DOHH2 (cell line): ENCODE measurements around the gene RAB40C.
A peak's percentile ranks its signal among the peaks of the same experiment; 100 is the strongest.

Experiments used
- H3F3A ChIP-seq: fragments of 200-600 bp; sonication (generic), shearing (Covaris generic); 2 replicates; pipeline ENCODE4 v1.6.0; 2016; ENCODE audit warnings: antibody characterized with exemption, mild to moderate bottlenecking; ENCODE audit not compliant: control insufficient read depth, insufficient read depth
- H3K27ac ChIP-seq: fragments of 200-600 bp; sonication (generic); 2 replicates; pipeline ENCODE4 v1.5.1; 2014; ENCODE audit warnings: low read depth, mild to moderate bottlenecking, low read length, moderate library complexity
- H3K27me3 ChIP-seq: fragments of 200-600 bp; sonication (generic); 2 replicates; pipeline ENCODE4 v1.6.1; 2014; ENCODE audit warnings: mild to moderate bottlenecking, low read length, mixed read lengths; ENCODE audit not compliant: control insufficient read depth
- H3K36me3 ChIP-seq: fragments of 200-600 bp; sonication (generic); 2 replicates; pipeline ENCODE4 v1.6.1; 2014; ENCODE audit warnings: mild to moderate bottlenecking, low read length, moderate library complexity, mixed read lengths; ENCODE audit not compliant: control insufficient read depth
- H3K4me1 ChIP-seq: fragments of 200-600 bp; sonication (generic); 2 replicates; pipeline ENCODE4 v1.6.1; 2014; ENCODE audit warnings: mild to moderate bottlenecking, low read length, mixed read lengths; ENCODE audit not compliant: control insufficient read depth
- H3K4me2 ChIP-seq: fragments of 200-600 bp; sonication (generic); 2 replicates; pipeline ENCODE4 v1.6.0; 2014; ENCODE audit warnings: mild to moderate bottlenecking, low read length, moderate library complexity
- H3K4me3 ChIP-seq: fragments of 200-600 bp; sonication (generic); 2 replicates; pipeline ENCODE4 v1.5.1; 2014; ENCODE audit warnings: mild to moderate bottlenecking, low read length, mixed read lengths
- H3K79me2 ChIP-seq: fragments of 200-600 bp; sonication (generic); 2 replicates; pipeline ENCODE4 v1.6.1; 2014; ENCODE audit warnings: mild to moderate bottlenecking, low read length, mixed read lengths; ENCODE audit not compliant: control insufficient read depth
- H3K9me2 ChIP-seq: fragments of 200-600 bp; sonication (generic); replicated peaks from 2 replicates; pipeline ENCODE4 v1.6.1; 2014; ENCODE audit warnings: mild to moderate bottlenecking, low read length, mixed read lengths; ENCODE audit not compliant: control insufficient read depth
- H3K9me3 ChIP-seq: fragments of 200-600 bp; sonication (generic); 2 replicates; pipeline ENCODE4 v1.6.1; 2014; ENCODE audit warnings: antibody characterized with exemption, low read length, mixed read lengths; ENCODE audit not compliant: control insufficient read depth, insufficient read depth
- H4K20me1 ChIP-seq: fragments of 200-600 bp; sonication (generic); 2 replicates; pipeline ENCODE4 v1.6.0; 2014; ENCODE audit warnings: low read depth, mild to moderate bottlenecking, antibody characterized with exemption, low read length, moderate library complexity; ENCODE audit not compliant: control insufficient read depth, insufficient read depth
- CTCF ChIP-seq: fragments of 200-600 bp; sonication (generic); IDR thresholded peaks from one replicate; pipeline ENCODE4 v1.5.1; 2014; ENCODE audit warnings: antibody characterized with exemption, mild to moderate bottlenecking, low read depth, low read length; ENCODE audit not compliant: poor library complexity, severe bottlenecking
- EZH2phosphoT487 ChIP-seq: fragments of 200-600 bp; sonication (generic); IDR thresholded peaks from 2 replicates; pipeline ENCODE4 v1.6.1; 2017; ENCODE audit warnings: borderline replicate concordance, mild to moderate bottlenecking, antibody characterized with exemption, low read length, moderate library complexity, mixed read lengths

Gene RAB40C

GRCh38 chr16:549544-550263, 40.2 kb upstream of the RAB40C start:
- no peaks in the 10 kb centered on the region for H3K9me3 ChIP-seq
- H3K4me3 ChIP-seq = no peak overlapping the region
- H4K20me1 ChIP-seq = no peaks in the 10 kb centered on the region; the same call in 1 of the 2 replicates
- peaks cover 20% of the 10 kb centered on the region for H3K79me2 ChIP-seq
- no peaks in the 10 kb centered on the region for H3K27me3 ChIP-seq
- no peaks in the 10 kb centered on the region for H3K4me1 ChIP-seq
- H3K4me2 ChIP-seq = no peak overlapping the region
- H3K27ac ChIP-seq = no peak overlapping the region
- H3K36me3 ChIP-seq = peaks cover 25% of the 10 kb centered on the region; the same call in 1 of the 2 replicates
- H3F3A ChIP-seq = no peaks in the 10 kb centered on the region
- no peaks in the 10 kb centered on the region for H3K9me2 ChIP-seq
- no peak for TF ChIP-seq EZH2phosphoT487
- peak; percentile 18 for TF ChIP-seq CTCF

GRCh38 chr16:551210-551609, 38.7 kb upstream of the RAB40C start:
- Histone ChIP-seq H3K4me2 (no peak overlapping the region), H3K9me2 (no peaks in the 10 kb centered on the region), H3K36me3 (peaks cover 25% of the 10 kb centered on the region; the same call in 1 of the 2 replicates), H3K4me3 (no peak overlapping the region), H3K9me3 (no peaks in the 10 kb centered on the region), H3K27ac (no peak overlapping the region), H3K27me3 (no peaks in the 10 kb centered on the region), H4K20me1 (no peaks in the 10 kb centered on the region; the same call in 1 of the 2 replicates), H3K4me1 (no peaks in the 10 kb centered on the region), H3K79me2 (peaks cover 5% of the 10 kb centered on the region), H3F3A (no peaks in the 10 kb centered on the region)
- TF ChIP-seq EZH2phosphoT487 (no peak), CTCF (no peak)

GRCh38 chr16:552171-552570, 37.7 kb upstream of the RAB40C start:
- TF ChIP-seq CTCF = no peak
- no peak for TF ChIP-seq EZH2phosphoT487
- H3K36me3 ChIP-seq = peaks cover 25% of the 10 kb centered on the region; the same call in 1 of the 2 replicates

More at GRCh38 chr16:552171-552570, 37.7 kb upstream of the RAB40C start:
- Histone ChIP-seq H3F3A (no peaks in the 10 kb centered on the region), H3K27me3 (no peaks in the 10 kb centered on the region), H3K4me1 (no peaks in the 10 kb centered on the region), H3K9me3 (no peaks in the 10 kb centered on the region), H4K20me1 (no peaks in the 10 kb centered on the region; the same call in 1 of the 2 replicates), H3K4me3 (no peak overlapping the region), H3K9me2 (no peaks in the 10 kb centered on the region), H3K4me2 (no peak overlapping the region), H3K79me2 (no peaks in the 10 kb centered on the region), H3K27ac (no peak overlapping the region)
